ENCODE measurements around the gene PRUNE1.

DNA sequence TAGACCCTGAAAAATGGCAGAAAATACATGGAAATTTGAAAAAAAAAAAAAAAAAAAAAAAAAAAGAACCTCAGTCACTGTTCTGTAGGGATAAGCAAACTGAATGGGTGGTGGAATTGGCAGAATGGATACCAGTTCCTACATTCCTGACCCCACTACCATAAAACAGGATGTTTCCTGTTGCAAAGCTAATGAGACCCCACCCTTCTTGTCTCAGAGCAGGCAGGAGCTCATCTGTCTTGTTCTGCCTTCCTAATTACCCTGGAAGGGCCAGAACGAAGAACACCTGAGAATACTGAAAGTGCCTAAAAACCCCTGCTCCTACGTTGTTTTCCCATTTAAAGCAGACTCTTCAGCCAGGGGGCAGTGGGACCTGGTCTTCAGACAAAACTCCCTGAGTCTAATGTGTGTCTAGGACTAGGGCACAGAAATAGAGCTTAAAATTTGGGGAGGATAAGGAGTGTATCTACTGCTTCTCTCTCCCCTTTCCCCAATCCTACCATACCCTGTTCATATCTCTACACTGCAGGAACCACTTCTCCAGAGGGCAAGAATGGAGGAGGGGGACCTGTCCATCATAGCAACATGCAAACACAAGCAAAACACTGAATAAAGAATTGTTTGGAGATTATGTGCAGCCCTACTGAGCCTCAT is 43.2 kb downstream of the PRUNE1 start:
- no peak for TF ChIP-seq POLR2A (IDR thresholded peaks at IDR 0.05)
- TF ChIP-seq, protein P1, sequence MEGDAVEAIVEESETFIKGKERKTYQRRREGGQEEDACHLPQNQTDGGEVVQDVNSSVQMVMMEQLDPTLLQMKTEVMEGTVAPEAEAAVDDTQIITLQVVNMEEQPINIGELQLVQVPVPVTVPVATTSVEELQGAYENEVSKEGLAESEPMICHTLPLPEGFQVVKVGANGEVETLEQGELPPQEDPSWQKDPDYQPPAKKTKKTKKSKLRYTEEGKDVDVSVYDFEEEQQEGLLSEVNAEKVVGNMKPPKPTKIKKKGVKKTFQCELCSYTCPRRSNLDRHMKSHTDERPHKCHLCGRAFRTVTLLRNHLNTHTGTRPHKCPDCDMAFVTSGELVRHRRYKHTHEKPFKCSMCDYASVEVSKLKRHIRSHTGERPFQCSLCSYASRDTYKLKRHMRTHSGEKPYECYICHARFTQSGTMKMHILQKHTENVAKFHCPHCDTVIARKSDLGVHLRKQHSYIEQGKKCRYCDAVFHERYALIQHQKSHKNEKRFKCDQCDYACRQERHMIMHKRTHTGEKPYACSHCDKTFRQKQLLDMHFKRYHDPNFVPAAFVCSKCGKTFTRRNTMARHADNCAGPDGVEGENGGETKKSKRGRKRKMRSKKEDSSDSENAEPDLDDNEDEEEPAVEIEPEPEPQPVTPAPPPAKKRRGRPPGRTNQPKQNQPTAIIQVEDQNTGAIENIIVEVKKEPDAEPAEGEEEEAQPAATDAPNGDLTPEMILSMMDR (IDR thresholded peaks at IDR 0.05 in 4 of 5, conservative IDR thresholded peaks at IDR 0.05 in 1 of 5): no peak

Data from gastrocnemius medialis (tissue), 4 donors.